Measurements from ENCODE around the gene FUT8.

The FUT8 gene

GRCh38 chr14:65517635-65518542 lies 105.4 kb downstream of the FUT8 start:
- TF ChIP-seq CTCF (IDR thresholded peaks at IDR 0.05; ENCODE audit: low read depth, low read length, missing control alignments): no peak
- DNase-seq (ENCODE audit: low read depth): no peak
- no peak overlapping the region for H3K4me3 ChIP-seq (ENCODE audit: low read depth, low read length)
- in situ Hi-C loops (cut with HindIII; ENCODE audit: low sequenced_read_pairs): no loop called here

GRCh38 chr14:65528069-65528468 lies 115.5 kb downstream of the FUT8 start:
- DNase-seq (ENCODE audit: low read depth): no peak
- TF ChIP-seq CTCF (IDR thresholded peaks at IDR 0.05; ENCODE audit: low read depth, low read length, missing control alignments): no peak
- no peak overlapping the region for H3K4me3 ChIP-seq (ENCODE audit: low read depth, low read length)
- in situ Hi-C loops (cut with HindIII; ENCODE audit: low sequenced_read_pairs): no loop called here

- no peak for DNase-seq (ENCODE audit: low read depth)
- no peak overlapping the region for H3K4me3 ChIP-seq (ENCODE audit: low read depth, low read length)
- in situ Hi-C loops (cut with HindIII; ENCODE audit: low sequenced_read_pairs): no loop called here
- no peak for TF ChIP-seq CTCF (IDR thresholded peaks at IDR 0.05; ENCODE audit: low read depth, low read length, missing control alignments)
These were observed 118.6 kb downstream of the FUT8 start for GRCh38 chr14:65531148-65531547.

GRCh38 chr14:65533736-65534404 lies 121.3 kb downstream of the FUT8 start:
- DNase-seq (ENCODE audit: low read depth): no peak
- in situ Hi-C loops (cut with HindIII; ENCODE audit: low sequenced_read_pairs): no loop called here
- no peak for TF ChIP-seq CTCF (IDR thresholded peaks at IDR 0.05; ENCODE audit: low read depth, low read length, missing control alignments)
- H3K4me3 ChIP-seq (ENCODE audit: low read depth, low read length): no peak overlapping the region

- H3K4me3 ChIP-seq (ENCODE audit: low read depth, low read length): no peak overlapping the region
- no peak for TF ChIP-seq CTCF (IDR thresholded peaks at IDR 0.05; ENCODE audit: low read depth, low read length, missing control alignments)
- DNase-seq (ENCODE audit: low read depth): no peak
- in situ Hi-C loops (cut with HindIII; ENCODE audit: low sequenced_read_pairs): no loop called here
These were observed 124.4 kb downstream of the FUT8 start for GRCh38 chr14:65536781-65537423.

- in situ Hi-C loops (cut with HindIII; ENCODE audit: low sequenced_read_pairs): no loop called here
- H3K4me3 ChIP-seq (ENCODE audit: low read depth, low read length): no peak overlapping the region
- TF ChIP-seq CTCF (IDR thresholded peaks at IDR 0.05; ENCODE audit: low read depth, low read length, missing control alignments): no peak
- DNase-seq (ENCODE audit: low read depth): no peak
These were observed 136.3 kb downstream of the FUT8 start for GRCh38 chr14:65548878-65549277.

All from astrocyte of the cerebellum (primary cell).